Gastroesophageal sphincter (tissue), 4 donors: ENCODE measurements around the gene KIF27. TPM values are rescaled to one million over a fixed set of nuclear protein-coding genes. Genes with fewer than 3 reads are reported as not detected.
"Not testable (repeated sequence)": the region's sequence is repeated elsewhere in the genome, so short reads cannot be mapped to it uniquely, and the experiment has no call there.

Source experiments
- ATAC-seq: fragments of 150-250 bp; one replicate; pipeline ENCODE4 v1.9.1; 2016; ENCODE audit warnings: mild to moderate bottlenecking, moderate library complexity
- H3K27ac ChIP-seq, 4 donors: fragments of 200-600 bp; sonication (generic) in 3 of 4; 1 replicate in 3 of 4; 2 replicates in 1 of 4; pipeline ENCODE4 v1.5.1; 2016 to 2019
- H3K27me3 ChIP-seq: fragments of 200-600 bp; sonication (generic); one replicate; pipeline ENCODE4 v1.5.1; 2019
- H3K36me3 ChIP-seq, 2 donors: fragments of 200-600 bp; sonication (generic); one replicate each; pipeline ENCODE4 v1.5.1; 2019; ENCODE audit warnings: control low read depth in 1 of 2
- H3K4me1 ChIP-seq, 3 donors: fragments of 200-600 bp; sonication (generic); 1 replicate in 2 of 3; 2 replicates in 1 of 3; pipeline ENCODE4 v1.5.1; 2016 to 2019; ENCODE audit warnings: control low read depth in 2 of 3
- H3K4me3 ChIP-seq, 2 donors: fragments of 200-600 bp; sonication (generic); one replicate each; pipeline ENCODE4 v1.5.1; 2019; ENCODE audit warnings: mild to moderate bottlenecking in 1 of 2, moderate library complexity in 1 of 2
- H3K9me3 ChIP-seq, 3 donors: fragments of 200-600 bp; sonication (generic); one replicate each; pipeline ENCODE4 v1.5.1; 2017 to 2019; ENCODE audit warnings: control low read depth in 2 of 3
- CTCF ChIP-seq, 4 experiments: fragments of 200-600 bp in 2 of 4; fragments of 450-650 bp in 2 of 4; sonication (generic) in 1 of 4; IDR thresholded peaks; one replicate each; pipeline ENCODE4 v1.5.1; 2017 to 2019; ENCODE audit warnings: antibody characterized with exemption in 4 of 4, mild to moderate bottlenecking in 2 of 4, moderate library complexity in 2 of 4
- EP300 ChIP-seq: sonication (generic); formaldehyde crosslinking; IDR thresholded peaks from one replicate; pipeline ENCODE4 v1.6.1; 2017; ENCODE audit warnings: antibody characterized with exemption, mild to moderate bottlenecking
- POLR2A ChIP-seq, 2 donors: fragments of 450-650 bp; IDR thresholded peaks; one replicate each; pipeline ENCODE4 v1.6.1; 2017; ENCODE audit warnings: antibody characterized with exemption in 2 of 2, mild to moderate bottlenecking in 2 of 2, moderate library complexity in 1 of 2
- POLR2AphosphoS5 ChIP-seq: sonication (generic); formaldehyde crosslinking; IDR thresholded peaks from one replicate; pipeline ENCODE4 v1.6.1; 2017; ENCODE audit warnings: antibody characterized with exemption
- WGBS, 2 donors: methylation state at CpG; one replicate each; pipeline ENCODE4 v1.1.5; 2018; ENCODE audit warnings: low coverage in 1 of 2; 5-methylcytosine and 5-hydroxymethylcytosine counted together
- total RNA-seq, 4 donors: library from RNA; depleted of rRNA; stranded (reverse); fragments of >200 nt; gene quantifications; one replicate each; pipeline ENCODE4 v1.1.0, GENCODE V29; 2016

Gene KIF27
- total RNA-seq, 4 donors from 2014 or later = 3.9 to 6.9 (median 5.6) TPM

GRCh38 chr9:83956436-83957247 is 35.4 kb upstream of the KIF27 start:
- H3K4me3 ChIP-seq = peak overlapping the region; percentile 51 to 71
- peaks cover 0 to 33% of the 10 kb centered on the region in 2 donors for H3K36me3 ChIP-seq
- peaks cover 0 to 35% (median 9%) of the 10 kb centered on the region in 3 donors for H3K4me1 ChIP-seq
- 1 to 12% methylated on average over 6 to 10 of the region's 57 CpGs for WGBS, 2 donors
- no peaks in the 10 kb centered on the region for H3K9me3 ChIP-seq
- TF ChIP-seq POLR2AphosphoS5 (peak; percentile 41), POLR2A (IDR thresholded peaks at IDR 0.05) (no peak), EP300 (no peak), CTCF (IDR thresholded peaks at IDR 0.05) (peak in 1 of 4 experiments; percentile 24)
- ATAC-seq = peak; percentile 88
- peak overlapping the region; percentile 36 to 89 (median 84) for H3K27ac ChIP-seq
- H3K27me3 ChIP-seq = no peaks in the 10 kb centered on the region

- Histone ChIP-seq H3K27ac (peak overlapping the region; percentile 36 to 89 (median 84)), H3K27me3 (no peaks in the 10 kb centered on the region), H3K4me3 (peak overlapping the region; percentile 51 to 71), H3K36me3 (peaks cover 0 to 38% of the 10 kb centered on the region in 2 donors), H3K9me3 (no peaks in the 10 kb centered on the region), H3K4me1 (peaks cover 0 to 35% (median 9%) of the 10 kb centered on the region in 3 donors)
- WGBS, 2 donors = 4% methylated on average over 12 of the region's 23 CpGs; no CpG with 5 or more reads in 1 of the 2 donors
- ATAC-seq = peak; percentile 47
- TF ChIP-seq CTCF (IDR thresholded peaks at IDR 0.05) = no peak
- TF ChIP-seq POLR2A (IDR thresholded peaks at IDR 0.05) = no peak
- no peak for TF ChIP-seq POLR2AphosphoS5
- TF ChIP-seq EP300 = no peak
Observed at GRCh38 chr9:83956086-83956435, 34.8 kb upstream of the KIF27 start.

DNA sequence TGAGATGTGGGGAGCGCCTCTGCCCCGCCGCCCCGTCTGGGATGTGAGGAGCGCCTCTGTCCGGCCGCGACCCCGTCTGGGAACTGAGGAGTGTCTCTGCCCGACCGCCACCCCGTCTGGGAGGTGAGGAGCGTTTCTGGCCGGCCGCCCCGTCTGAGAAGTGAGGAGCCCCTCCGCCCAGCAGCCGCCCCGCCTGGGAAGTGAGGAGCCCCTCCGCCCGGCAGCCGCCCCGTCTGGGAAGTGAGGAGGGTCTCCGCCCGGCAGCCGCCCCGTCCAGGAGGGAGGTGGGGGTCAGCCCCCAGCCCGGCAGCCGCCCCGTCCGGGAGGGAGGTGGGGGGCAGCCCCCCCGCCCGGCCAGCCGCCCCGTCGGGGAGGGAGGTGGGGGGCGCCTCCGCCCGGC is 26.9 kb upstream of the KIF27 start:
- H3K9me3 ChIP-seq, ATAC-seq, H3K4me1 ChIP-seq, H3K27ac ChIP-seq, H3K4me3 ChIP-seq, H3K27me3 ChIP-seq: not testable (repeated sequence)
- H3K36me3 ChIP-seq = peaks cover 0 to 76% of the 10 kb centered on the region in 2 donors
- WGBS, 2 donors = no CpG with 5 or more reads among the region's 39 CpGs

DNA sequence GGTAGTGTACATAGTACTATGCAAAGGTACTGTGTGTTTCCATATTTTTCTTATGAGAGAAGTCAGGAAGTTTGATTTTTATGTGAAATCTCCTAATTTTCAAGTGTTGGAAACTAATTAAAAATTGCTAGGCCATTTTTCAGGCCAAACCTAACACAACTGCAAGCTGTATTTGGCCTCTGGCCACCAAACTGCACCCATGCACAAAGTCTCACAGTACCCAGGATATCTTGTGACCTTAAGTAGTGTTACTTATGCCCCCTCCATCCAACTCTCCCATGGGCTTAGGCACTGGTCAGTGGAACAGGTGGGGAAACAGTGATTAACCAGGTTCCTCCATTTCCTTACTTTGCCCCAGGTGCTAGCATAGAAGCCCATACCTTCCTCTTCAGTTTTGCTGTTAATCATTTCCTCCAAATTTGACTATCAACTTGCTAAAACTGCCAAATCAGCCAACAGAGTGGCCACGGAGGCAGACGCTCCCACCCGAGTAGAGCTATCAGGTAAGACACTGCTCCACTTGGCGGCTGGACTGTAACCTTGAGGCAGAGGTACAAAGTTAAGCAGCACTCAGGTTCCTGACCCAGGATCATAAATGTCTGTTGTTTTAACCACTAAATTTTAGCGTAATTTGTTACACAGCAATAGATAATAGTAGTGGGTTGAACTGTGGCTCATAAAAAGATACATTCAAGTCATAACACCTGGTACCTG is 19.5 kb upstream of the KIF27 start:
- Histone ChIP-seq H3K9me3 (no peaks in the 10 kb centered on the region), H3K27me3 (no peaks in the 10 kb centered on the region), H3K4me1 (no peaks in the 10 kb centered on the region), H3K27ac (no peak overlapping the region), H3K36me3 (peaks cover 0 to 71% of the 10 kb centered on the region in 2 donors), H3K4me3 (no peak overlapping the region)
- no peak for ATAC-seq
- WGBS, 2 donors = 72% methylated on average over 5 of the region's 5 CpGs; no CpG with 5 or more reads in 1 of the 2 donors
- TF ChIP-seq POLR2AphosphoS5 (no peak), POLR2A (IDR thresholded peaks at IDR 0.05) (no peak), CTCF (IDR thresholded peaks at IDR 0.05) (no peak), EP300 (no peak)

DNA sequence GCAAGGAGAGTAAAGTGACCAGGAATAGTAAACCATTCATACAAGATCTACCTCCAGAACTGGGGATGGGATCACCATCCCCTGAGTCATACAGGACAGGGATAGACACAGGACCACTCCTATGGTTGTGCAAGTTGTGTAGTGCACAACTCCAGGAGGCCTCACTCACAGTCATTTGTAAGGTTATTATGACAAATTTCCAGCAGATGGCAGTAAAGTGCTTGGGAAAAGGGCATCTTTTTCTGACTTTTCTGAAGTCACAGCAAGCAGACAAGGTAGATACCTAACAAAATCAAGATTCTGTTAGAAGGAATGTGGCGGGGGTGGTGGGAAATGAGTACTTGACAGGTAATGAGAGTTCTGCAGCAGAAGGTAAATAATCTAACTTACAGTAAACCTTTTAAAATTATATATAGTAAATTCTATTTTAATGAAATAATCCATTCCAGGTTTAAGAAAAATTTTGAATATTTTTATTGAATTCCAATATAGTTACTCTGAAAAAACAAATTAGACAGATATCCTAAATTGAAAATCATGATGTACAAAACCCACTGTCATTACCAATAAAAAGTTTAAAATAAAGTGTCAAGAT is 16.7 kb upstream of the KIF27 start:
- peak; percentile 50 for ATAC-seq
- peak; percentile 45 to 71 (median 68) for TF ChIP-seq CTCF (IDR thresholded peaks at IDR 0.05)
- TF ChIP-seq EP300 = no peak
- TF ChIP-seq POLR2AphosphoS5 = no peak
- TF ChIP-seq POLR2A (IDR thresholded peaks at IDR 0.05) = no peak
- H3K27ac ChIP-seq = no peak overlapping the region
- peaks cover 0 to 6% (median 0%) of the 10 kb centered on the region in 3 donors for H3K4me1 ChIP-seq
- H3K9me3 ChIP-seq = no peaks in the 10 kb centered on the region
- H3K4me3 ChIP-seq = no peak overlapping the region
- H3K27me3 ChIP-seq = no peaks in the 10 kb centered on the region
- peaks cover 0 to 45% of the 10 kb centered on the region in 2 donors for H3K36me3 ChIP-seq
- 25 to 41% methylated on average over 1 of the region's 1 CpG for WGBS, 2 donors
